ENCODE measurements around the gene ZDHHC7.
A peak's percentile ranks its signal among the peaks of the same experiment; 100 is the strongest.
"Not testable (repeated sequence)": the region's sequence is repeated elsewhere in the genome, so short reads cannot be mapped to it uniquely, and the experiment has no call there.

ZDHHC7 gene

DNA sequence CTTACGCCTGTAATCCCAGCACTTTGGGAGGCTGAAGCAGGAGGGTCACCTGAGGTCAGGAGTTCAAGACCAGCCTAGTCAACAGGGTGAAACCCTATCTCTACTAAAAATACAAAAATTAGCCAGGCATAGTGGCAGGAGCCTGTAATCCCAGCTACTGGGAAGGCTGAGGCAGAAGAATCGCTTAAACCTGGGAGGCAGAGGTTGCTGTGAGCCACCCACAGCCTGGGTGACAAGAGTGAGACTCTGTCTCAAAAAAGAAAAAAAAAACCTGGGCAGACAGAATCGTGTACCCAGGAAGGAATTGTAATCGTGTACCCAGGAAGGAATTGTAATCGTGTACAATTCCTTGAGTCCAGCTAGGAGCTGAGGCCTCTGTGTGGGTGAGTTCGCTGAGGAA is 72.7 kb downstream of the ZDHHC7 start:
- DNase-seq (ENCODE audit: low read depth in 2 of 2) = not testable (repeated sequence)

DNA sequence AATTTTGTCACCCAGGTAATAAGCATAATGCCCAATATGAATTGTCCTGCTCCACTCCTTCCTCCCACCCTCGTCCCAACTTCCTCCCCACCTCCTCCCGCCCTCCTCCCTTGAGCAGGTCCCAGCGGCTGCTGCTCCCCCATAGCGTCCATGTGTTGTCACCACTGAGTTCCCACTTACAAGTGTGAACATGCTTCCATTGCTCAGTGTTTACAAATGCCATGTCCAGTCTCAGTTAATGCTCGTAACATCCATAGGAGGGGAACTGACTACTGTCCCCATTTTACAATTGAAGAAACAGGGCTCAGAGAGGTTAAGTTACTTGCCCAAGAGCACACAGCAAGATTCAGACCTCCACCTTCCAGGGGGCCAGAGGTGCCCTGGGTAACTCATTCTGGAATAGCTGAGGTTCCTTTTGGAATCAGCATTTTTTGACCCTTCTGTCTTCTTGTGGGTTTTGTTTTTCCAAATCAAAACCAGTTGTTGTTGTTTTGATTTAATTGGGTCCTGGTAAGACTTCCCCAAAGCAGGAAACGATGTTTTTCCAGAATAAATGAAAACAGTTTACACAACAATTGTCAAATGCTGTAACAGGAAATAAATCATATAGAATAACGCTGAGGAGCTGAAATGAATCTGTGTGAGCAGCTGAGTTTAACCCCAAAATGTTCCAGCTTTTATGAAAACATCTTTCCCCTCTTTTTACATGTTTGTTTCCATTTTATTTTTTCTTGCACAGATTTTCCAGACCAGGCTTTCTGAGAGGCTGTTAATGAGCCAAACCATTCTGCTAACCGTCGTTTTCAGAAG is 73.9 kb downstream of the ZDHHC7 start:
- no peak for DNase-seq (ENCODE audit: low read depth in 2 of 2)

DNA sequence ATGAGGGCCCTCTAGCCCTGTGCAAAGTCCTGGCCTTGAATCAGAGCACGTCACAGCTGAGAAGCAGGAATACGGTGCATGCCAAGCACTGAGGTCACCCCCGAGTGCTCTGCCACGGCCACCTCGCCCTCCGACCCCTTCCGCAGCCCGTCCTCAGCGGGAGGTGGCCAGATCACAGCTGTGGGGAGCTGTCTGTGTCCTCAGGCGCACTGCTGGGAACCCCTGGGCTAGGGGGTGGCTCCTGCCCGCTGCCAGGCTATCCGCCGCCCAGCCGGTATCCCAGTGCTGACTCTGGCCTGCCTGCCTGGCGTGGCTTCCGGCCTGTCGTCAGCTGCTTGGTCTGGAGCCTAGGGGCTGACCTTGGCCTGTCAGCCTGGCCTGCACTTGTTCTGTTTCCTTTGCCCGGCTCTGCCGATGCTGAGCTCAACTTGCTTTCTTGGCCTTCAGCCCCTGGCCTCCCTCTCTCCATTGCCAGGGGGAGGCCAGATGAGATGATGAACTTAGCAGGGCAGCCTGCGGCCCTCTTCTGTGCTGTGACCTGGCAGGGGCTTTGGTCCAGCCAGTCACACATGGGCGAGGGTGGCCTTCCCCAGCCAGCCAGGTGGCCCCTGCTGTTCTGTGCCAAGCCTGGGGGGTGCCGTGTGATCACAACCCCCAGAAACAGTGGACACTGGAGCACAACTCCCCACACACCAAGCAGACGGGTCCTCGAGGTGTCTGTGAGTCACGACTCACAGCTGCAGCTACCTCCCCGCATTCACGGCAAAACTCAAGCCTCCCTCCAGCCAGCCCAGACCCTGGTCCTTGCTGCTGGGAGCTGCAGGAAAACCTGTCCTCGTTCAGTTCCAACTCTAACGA is 77.3 kb downstream of the ZDHHC7 start:
- no peak for DNase-seq (ENCODE audit: low read depth in 2 of 2)

DNA sequence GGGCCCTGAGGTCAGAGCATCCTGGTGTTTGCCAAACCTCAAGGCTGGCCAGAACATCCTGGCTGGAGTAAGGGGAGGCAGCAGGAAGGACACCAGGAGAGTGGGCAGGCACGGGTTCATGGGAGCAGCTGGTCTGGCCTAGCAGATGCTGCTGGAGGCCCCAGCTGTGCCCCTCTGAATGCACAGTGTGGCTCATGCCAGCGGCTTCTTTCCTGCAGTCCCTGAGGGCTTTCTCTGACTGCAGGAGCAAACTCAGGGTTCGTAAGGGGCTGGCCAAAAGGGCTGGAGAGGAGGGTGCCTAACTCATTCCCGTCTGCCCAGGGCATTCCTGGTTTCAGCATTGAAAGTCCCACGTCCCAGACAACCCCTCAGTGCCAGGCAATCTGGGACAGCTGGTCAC is 78.7 kb downstream of the ZDHHC7 start:
- DNase-seq (ENCODE audit: low read depth in 2 of 2) = no peak

DNA sequence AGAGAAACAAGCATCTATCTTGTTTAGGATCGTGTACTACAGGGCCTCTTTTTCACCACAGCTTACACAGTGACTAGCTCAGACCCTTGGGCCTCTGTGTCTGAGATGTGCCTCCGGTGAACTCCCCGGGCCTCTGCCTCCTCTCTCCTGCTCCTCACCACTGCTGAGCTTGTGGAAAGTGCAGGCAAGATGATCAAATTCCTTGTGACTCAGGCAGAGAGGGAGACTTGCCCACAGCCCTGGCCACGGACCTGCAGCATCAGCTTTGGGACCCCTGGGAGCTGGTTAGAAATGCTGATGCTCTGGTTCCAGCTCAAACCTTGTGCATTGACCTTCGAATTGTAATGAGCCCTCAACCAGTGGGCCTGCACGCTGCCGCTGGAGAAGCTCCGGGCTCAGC is 79.8 kb downstream of the ZDHHC7 start:
- DNase-seq (ENCODE audit: low read depth in 2 of 2) = no peak

DNA sequence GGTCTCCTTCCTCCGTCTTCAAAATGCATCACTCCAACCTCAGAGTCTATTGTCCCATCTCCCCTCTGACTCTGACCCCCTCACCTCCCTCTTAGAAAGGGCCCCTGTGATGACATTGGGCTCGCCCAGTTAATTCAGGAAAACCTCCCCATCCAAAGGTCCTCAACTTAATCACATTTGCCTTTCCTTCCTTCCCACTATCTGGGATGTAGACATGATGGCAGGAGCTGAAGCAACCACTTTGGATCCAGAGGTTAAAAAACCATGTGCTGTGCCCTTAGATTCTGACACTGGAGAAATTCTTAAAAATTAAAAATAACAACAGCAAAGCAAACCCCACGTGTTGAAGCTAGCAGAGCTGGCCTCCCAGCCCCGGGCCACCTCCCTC is 80.2 kb downstream of the ZDHHC7 start:
- DNase-seq (ENCODE audit: low read depth in 2 of 2) = no peak

DNA sequence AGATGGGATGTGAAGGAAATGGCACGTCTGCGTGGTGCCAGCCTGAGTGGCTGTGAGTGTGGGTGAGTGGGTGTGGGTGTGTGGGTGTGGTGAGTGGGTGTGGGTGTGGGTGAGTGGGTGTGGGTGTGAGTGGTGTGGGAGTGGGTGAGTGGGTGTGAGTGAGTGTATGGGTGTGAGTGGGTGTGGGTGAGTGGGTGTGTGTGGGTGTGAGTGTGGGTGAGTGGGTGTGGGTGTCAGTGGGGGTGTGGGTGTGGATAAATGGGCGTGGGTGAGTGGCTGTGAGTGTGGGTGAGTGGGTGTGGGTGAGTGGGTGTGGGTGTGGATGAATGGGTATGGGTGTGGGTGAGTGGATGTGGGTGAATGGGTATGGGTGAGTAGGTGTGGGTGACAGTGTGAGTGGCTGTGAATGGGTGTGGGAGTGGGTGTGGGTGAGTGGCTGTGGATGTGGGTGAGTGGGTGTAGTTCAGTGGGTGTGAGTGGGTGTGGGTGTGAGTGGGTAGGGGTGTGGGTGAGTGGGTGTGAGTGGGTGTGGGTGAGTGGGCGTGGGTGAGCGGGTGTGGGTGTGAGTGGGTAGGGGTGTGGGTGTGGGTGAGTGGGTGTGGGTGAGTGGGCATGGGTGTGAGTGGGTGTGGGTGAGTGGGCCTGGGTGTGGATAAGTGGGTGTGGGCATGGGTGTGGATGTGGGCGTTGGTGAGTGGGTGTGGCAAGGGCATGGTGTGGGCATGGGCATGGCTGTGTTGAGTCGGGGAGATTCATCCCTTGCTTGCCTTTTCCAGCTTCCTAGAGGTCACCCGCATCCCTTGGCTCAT is 80.8 kb downstream of the ZDHHC7 start:
- DNase-seq (ENCODE audit: low read depth in 2 of 2) = no peak

DNA sequence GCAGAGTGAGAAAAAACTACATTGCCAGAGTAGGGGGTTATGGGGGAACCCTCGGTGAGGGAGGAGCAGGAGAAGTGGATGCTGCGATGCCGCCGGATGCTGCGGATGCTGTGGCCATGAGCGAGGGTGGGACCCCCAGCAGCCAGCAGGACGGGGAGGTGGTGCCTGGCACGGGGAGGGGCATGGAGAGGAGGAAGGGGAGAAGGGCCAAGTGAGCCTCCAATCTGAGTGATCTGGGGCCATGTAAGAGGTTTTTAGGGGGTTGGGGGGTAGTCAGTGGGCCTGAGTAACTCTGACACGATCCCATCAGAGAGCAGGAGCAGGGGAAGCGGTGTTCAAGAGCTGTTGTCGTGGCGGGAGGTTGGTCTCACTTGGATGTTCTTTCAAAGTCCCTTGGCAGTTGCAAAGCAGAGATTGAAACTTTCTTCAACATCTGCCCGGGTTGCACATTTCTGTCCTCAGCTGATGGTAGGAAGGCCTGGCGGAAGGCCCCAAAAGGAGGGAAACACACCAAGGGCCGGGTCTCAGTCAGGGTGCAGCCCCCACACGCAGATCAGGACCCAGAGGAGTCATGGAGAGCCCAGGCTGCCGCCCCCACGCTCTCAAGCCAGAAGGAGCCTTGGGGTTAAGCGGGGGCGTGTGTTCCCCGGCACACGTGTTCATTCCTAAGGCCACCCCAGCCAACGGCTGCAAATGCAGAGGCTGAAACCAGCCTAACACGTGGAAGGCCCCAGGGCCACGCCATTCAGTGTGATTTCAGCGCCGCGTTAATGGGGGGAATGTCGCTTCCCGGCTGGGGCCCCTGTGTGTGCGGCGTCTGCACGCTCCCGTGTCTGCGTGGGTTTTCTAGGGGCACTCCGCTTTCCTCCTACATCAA is 81.7 kb downstream of the ZDHHC7 start:
- DNase-seq (ENCODE audit: low read depth in 2 of 2) = no peak

DNA sequence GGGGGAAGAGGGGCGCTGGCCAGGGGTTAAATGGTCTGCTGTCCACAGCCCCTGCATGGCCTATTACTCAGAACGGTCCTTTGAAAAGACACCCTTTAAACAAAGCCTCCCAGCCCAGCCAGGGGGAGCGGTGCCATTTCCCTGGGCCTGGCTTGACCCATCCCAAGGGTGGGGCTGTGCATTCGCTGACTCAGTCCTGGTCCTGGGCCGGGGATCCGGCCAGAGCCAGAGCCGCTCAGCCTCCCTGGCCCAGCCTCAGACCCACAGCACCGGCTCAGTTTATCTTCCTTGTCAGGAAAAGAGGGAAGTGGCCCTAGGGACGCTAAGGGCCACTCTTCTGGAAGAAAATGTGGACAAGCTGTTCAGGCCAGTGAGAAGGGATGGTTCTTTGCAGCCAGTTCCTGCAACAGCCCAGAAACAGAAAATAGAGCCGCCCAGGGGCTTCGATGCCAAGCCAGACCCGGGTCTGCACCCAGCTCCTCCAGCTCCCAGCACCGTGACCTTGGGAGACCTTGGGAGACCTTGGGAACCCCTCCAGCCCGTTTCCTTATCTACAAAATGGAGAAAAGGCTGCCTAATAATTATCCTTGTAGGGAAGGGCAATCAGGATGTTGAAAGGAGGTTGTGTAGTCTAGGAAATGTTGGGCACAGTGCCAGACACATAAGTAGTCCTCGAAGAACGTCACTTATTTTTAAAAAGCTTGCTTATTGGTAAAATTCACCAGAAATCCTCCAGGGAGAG is 82.5 kb downstream of the ZDHHC7 start:
- DNase-seq (ENCODE audit: low read depth in 2 of 2) = no peak

DNA sequence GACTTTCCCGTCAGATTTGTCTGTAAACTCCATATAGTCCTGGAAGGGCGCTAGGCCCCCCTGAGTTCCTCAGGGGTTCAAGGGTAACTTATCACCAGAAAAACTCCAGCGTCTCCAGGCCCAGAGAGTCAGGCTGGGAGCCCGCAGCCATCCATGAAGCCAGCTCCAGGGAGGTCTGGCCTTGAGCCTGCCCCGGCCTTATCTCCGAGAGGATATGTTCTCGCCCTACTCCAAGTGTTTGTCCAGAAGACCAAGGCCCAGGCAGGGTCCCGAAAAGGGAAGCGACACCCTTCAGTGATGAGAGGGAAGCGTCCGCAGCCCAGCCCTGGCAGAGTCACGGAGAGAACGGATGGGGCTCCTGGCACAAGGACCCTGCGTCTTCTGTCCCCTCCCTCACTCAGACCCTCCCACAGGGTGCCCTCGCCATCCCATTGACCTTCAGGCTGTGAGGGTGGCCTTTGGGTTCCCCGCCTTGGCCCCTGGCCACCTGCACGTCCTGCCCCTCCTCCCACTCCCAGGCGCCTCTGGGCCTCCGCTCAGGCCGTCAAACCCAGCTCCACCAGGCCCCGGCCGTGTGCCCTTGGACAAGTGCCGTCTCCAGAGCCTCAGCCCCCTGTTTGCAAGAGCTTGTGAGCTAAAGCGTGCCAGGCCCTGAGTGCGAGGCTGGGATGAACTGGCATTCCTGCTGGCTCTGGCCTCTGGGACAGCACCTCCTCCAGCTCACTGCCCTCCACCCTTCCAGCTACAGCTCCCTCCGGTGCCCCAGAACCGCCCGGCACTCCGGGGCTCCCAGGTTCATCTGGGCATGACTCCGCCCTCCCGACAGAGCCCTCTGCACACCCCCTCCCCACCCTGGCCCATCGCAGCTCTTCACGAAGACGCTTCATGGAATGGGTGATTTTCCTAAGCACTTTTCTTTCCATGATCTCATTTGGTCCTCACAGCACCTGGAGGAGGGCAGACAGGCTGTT is 83.4 kb downstream of the ZDHHC7 start:
- no peak for DNase-seq (ENCODE audit: low read depth in 2 of 2)

DNA sequence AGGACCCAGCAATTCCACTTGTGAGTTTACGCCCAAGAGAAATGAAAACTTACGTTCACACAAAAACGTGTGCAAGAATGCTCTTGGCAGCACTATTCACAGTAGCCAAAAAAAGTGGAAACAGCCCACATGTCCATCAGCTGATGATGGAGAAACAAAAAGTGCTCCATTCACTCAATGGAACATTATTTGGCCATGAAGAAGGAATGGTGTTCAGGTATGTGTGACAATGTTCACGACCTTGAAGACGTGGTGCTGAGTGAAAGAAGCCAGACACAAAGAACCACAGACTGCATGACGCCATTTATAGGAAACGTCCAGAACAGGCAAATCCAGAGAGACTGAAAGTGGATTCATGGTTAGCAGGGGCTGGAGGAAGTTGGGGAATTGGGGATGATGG is 84.9 kb downstream of the ZDHHC7 start:
- no peak for DNase-seq (ENCODE audit: low read depth in 2 of 2)

DNA sequence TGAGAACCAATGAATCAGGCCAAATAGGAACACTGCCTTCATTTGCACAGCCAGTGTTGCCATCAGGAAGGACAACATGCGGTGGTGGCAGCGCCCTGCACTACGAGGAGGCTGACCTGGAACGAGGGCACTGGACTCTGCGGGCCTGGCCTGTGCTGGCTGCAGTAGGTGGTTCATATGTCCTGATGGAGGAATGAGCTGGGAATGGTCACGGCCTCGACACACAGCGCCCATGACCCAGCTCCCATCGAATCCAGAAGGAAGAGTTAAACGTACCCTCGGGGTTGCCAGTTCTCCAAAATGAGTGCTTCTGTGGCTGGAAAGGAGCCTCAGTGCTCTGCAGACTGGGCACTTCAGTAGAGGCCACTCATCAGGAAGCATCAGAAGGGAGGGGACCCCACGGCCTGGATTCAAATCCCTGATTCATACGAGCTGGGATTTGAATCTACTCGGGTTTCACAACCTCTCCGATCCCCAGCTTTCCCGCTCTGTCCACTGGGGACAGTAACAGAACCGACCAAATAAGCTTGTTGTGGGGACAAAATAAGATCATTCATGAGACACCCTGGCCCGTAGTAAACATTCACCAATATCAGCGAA is 85.5 kb downstream of the ZDHHC7 start:
- DNase-seq (ENCODE audit: low read depth in 2 of 2) = no peak

DNA sequence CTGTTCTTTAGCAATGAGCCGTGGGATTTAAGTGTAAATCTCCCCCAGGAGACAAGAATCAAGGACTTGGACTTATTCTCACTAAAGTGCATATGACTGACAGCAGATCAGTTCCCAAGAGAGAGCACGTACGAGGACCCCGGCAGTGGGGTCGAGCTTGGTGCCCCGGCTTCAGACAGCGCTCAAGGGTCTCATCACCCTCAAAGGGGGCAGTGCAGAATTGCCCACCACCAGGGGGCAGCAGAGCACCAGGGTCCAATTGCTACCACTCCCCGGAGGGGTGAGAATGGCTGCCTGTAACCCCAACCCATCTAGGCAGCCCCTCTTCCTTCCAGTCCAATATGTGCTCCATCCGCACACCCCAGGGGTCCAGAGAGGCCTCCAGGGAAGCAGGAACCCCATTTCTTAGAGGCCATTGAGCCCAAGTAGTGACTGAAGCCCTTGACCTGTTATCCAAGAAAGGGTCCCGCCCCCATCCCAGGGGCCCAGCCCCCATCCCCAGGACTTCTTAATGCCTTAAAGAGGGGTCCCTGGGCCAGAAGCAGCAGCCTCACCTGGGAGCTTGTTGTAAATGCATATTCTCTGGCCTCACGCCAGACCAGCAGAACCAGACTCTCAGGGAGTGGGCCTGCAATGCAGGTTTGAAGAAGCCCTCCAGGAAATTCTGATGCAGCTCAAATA is 86.1 kb downstream of the ZDHHC7 start:
- peak; percentile 16 to 30 for DNase-seq (ENCODE audit: low read depth in 2 of 2)

DNA sequence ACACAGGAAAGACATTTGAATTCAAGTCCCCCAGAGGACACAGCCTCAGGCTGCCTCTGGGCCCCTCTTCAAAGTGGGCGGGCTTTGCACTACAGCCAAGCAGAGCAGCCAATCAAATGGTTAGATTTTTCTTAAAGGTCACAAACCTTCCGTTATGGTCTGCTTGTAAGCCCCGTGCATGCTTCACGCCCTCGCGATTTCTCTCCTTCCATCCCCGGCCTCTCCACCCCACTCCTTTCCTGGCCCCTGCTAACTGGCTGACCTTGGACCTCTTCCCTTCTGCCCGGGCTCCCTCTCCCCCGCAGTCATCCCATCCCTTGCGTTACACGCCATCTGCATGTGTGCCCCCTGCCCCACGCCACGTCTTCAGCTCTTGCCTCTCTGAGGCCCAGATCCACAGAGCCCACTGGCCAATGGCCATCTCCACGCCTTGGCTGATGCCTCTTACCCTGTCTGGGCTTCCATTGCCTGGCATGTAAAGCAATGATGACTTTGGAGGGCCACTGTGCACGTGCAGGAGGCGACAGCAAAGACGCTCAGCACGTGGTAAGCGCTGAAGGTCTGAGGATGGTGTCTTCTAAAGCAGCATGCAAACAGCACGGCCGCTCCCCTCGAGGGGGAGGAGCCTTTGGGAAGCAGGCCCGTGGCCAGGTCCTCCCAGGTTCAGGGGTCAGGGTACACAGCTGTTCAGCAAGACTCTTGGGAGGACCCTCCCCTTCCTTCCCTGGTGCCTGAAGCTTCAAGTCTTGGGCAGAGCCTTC is 86.8 kb downstream of the ZDHHC7 start:
- no peak for DNase-seq (ENCODE audit: low read depth in 2 of 2)
